ENCODE data around the gene DCP1B.

DCP1B gene

DNA sequence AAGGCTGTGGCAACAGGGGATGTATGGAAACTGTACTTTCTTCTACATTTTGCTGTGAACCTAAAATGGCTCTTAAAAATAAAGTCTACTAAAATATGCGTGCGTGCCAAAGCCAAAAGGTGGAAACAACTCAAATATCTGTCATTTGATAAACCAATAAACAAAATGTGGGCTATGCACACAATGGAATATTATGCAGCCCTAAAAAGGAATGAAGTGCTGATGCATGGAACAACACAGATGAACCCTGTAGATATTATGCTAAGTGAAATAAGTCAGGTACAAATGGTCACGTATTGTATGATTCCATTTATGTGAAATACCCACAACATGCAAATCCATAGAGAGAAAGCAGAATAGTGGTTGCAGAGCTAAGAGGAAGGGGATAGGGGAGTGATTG is 93.8 kb downstream of the DCP1B start:
- no peak for FAIRE-seq
- no peak for TF ChIP-seq POLR2A (IDR thresholded peaks at IDR 0.05; ENCODE audit: low read depth, low read length)
- DNase-seq (ENCODE audit: insufficient read length, low spot score): no peak

DNA sequence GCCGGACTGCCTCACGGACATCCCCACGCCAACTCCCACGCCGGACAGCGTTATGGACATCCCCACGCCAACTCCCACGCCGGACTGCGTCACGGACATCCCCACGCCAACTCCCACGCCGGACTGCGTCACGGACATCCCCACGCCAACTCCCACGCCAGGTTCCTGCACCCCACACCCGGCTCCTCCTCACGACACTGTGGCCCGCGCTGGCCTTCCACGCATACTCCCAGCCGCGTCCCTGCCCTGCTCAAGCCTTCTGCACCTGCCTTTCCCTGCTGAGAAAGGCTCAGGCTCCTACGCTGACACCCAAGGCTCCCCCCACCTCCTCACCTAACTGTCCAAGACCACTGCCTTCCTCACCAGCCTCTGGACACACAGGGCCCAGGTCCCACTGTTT is 95.5 kb downstream of the DCP1B start:
- TF ChIP-seq POLR2A (IDR thresholded peaks at IDR 0.05; ENCODE audit: low read depth, low read length): no peak
- no peak for FAIRE-seq

GRCh38 chr12:1907652-1908611 is 96.3 kb downstream of the DCP1B start:
- no peak for FAIRE-seq
- TF ChIP-seq POLR2A (IDR thresholded peaks at IDR 0.05; ENCODE audit: low read depth, low read length): no peak
- no peak for DNase-seq (ENCODE audit: insufficient read length, low spot score)

More for the DNA sequence above, 95.5 kb downstream of the DCP1B start:
- no peak for DNase-seq (ENCODE audit: insufficient read length, low spot score)

GRCh38 chr12:1906579-1906978 is 97.7 kb downstream of the DCP1B start:
- TF ChIP-seq POLR2A (IDR thresholded peaks at IDR 0.05; ENCODE audit: low read depth, low read length): no peak
- DNase-seq (ENCODE audit: insufficient read length, low spot score): no peak
- no peak for FAIRE-seq

DNA sequence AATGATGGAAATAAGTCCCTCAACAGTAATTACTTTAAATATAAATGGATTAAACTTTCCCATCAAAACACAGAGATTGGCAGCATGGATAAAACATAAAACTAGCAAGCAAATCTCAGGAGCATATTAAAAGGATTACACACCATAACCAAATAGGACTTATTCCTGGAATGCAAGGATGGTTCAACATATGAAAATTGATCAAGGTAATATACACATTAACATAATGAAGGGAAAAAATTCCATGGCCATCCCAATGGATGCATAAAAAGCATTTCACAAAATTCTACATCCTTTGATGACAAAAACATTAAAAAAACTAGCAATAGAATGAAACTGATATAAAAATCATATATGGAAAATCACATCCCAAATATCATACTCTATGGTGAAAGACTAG is 99.4 kb downstream of the DCP1B start:
- FAIRE-seq (no peak), DNase-seq (ENCODE audit: insufficient read length, low spot score) (no peak)
- TF ChIP-seq POLR2A (IDR thresholded peaks at IDR 0.05; ENCODE audit: low read depth, low read length): no peak

DNA sequence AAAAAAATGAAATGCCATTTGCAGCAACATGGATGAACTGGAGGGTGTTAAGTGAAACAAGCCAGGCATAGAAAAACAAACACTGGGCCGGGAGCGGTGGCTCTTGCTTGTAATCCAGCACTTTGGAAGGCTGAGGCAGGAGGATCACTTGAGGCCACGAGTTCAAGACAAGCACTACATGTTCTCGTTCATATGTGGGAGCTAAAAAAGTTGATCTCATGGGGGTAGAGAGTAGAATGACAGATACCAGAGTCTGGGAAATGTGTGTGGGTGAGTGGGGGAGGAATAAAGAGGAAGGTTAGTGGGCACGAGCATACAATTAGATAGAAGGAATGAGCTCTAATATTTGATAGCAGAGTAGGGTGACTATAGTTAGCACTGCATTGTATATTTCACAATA is 107.3 kb downstream of the DCP1B start:
- no peak for FAIRE-seq
- no peak for DNase-seq (ENCODE audit: insufficient read length, low spot score)
- no peak for TF ChIP-seq POLR2A (IDR thresholded peaks at IDR 0.05; ENCODE audit: low read depth, low read length)

Measured in H54 (cell line).